HepG2 (cell line): ENCODE data around the gene THOP1. TPM values are rescaled to one million over a fixed set of nuclear protein-coding genes. Genes with fewer than 3 reads are reported as not detected.
A peak's percentile ranks its signal among the peaks of the same experiment; 100 is the strongest.

Source experiments
- AGO1 ChIP-seq: fragments of 200-400 bp; formaldehyde crosslinking; IDR thresholded peaks from 2 replicates; pipeline ENCODE4 v1.6.1; 2017; ENCODE audit warnings: mild to moderate bottlenecking, low read depth, low read length, moderate library complexity; ENCODE audit not compliant: poor library complexity, severe bottlenecking
- AHR ChIP-seq: IDR thresholded peaks from 2 replicates; pipeline ENCODE4 v1.6.1; 2018; ENCODE audit warnings: missing genetic modification reagents, missing compliant biosample characterization
- FOXP1 ChIP-seq, 2 experiments: fragments of 450-650 bp in 1 of 2; IDR thresholded peaks; 2 replicates each; pipeline ENCODE4 v1.6.1; 2017 to 2018; ENCODE audit warnings: antibody characterized with exemption in 1 of 2
- GTF2F1 ChIP-seq: fragments of 150-350 bp; IDR thresholded peaks from 2 replicates; pipeline ENCODE4 v1.6.1; 2014; ENCODE audit warnings: low read length
- GTF3A ChIP-seq: sonication (generic); formaldehyde crosslinking; conservative IDR thresholded peaks from 2 replicates; pipeline ENCODE4 v1.4.0; 2020; ENCODE audit warnings: mild to moderate bottlenecking, missing genetic modification reagents
- HNF4G ChIP-seq, 2 experiments: sonication (generic) in 1 of 2; formaldehyde crosslinking in 1 of 2; IDR thresholded peaks; 2 replicates each; pipeline versions ENCODE4 v1.4.0 to v1.6.1; 2011 to 2020; ENCODE audit warnings: borderline replicate concordance in 2 of 2, low read depth in 2 of 2, mild to moderate bottlenecking in 2 of 2, low read length in 1 of 2, missing genetic modification reagents in 1 of 2, moderate library complexity in 1 of 2
- HNRNPK ChIP-seq: fragments of 200-400 bp; formaldehyde crosslinking; IDR thresholded peaks from 2 replicates; pipeline ENCODE4 v1.6.1; 2018; ENCODE audit warnings: low read length, low read depth, moderate library complexity, mild to moderate bottlenecking; ENCODE audit not compliant: poor library complexity, severe bottlenecking
- HOXD1 ChIP-seq: sonication (generic); formaldehyde crosslinking; IDR thresholded peaks from 2 replicates; pipeline ENCODE4 v1.5.0; 2020; ENCODE audit warnings: missing genetic modification reagents
- KAT2B ChIP-seq: fragments of 150-350 bp; IDR thresholded peaks from 2 replicates; pipeline ENCODE4 v1.6.1; 2014; ENCODE audit warnings: low read depth, low read length, borderline replicate concordance
- KLF11 ChIP-seq: IDR thresholded peaks from 2 replicates; pipeline ENCODE4 v1.6.1; 2016; ENCODE audit warnings: missing compliant biosample characterization
- KLF13 ChIP-seq: sonication (generic); formaldehyde crosslinking; IDR thresholded peaks from 2 replicates; pipeline ENCODE4 v1.4.0; 2020; ENCODE audit warnings: mild to moderate bottlenecking, missing genetic modification reagents
- MED1 ChIP-seq: sonication (generic); formaldehyde crosslinking; IDR thresholded peaks from 2 replicates; pipeline ENCODE4 v1.4.0; 2020; ENCODE audit warnings: missing genetic modification reagents
- NR2F2 ChIP-seq: IDR thresholded peaks from 2 replicates; pipeline ENCODE4 v1.6.1; 2012; ENCODE audit warnings: low read depth, inconsistent platforms, borderline replicate concordance
- SAFB2 ChIP-seq: sonication (generic); formaldehyde crosslinking; IDR thresholded peaks from 2 replicates; pipeline ENCODE4 v1.5.1; 2020; ENCODE audit warnings: missing genetic modification reagents, low read depth, mild to moderate bottlenecking, borderline replicate concordance
- YEATS2 ChIP-seq: sonication (generic); formaldehyde crosslinking; IDR thresholded peaks from 2 replicates; pipeline ENCODE4 v1.4.0; 2020; ENCODE audit warnings: missing genetic modification reagents, borderline replicate concordance
- ZC3H4 ChIP-seq: sonication (generic); formaldehyde crosslinking; IDR thresholded peaks from 2 replicates; pipeline ENCODE4 v1.4.0; 2020; ENCODE audit warnings: missing genetic modification reagents, borderline replicate concordance
- ZNF180 ChIP-seq: sonication (generic); formaldehyde crosslinking; IDR thresholded peaks from 2 replicates; pipeline ENCODE4 v1.4.0; 2020; ENCODE audit warnings: low read depth, missing genetic modification reagents, borderline replicate concordance
- ZNF264 ChIP-seq: sonication (generic); formaldehyde crosslinking; IDR thresholded peaks from 2 replicates; pipeline ENCODE4 v1.4.0; 2020; ENCODE audit warnings: missing genetic modification reagents
- ZNF670 ChIP-seq: sonication (generic); formaldehyde crosslinking; IDR thresholded peaks from 2 replicates; pipeline ENCODE4 v1.8.0; 2022; ENCODE audit warnings: mild to moderate bottlenecking, missing genetic modification reagents, borderline replicate concordance
- ZNF775 ChIP-seq: sonication (generic); formaldehyde crosslinking; IDR thresholded peaks from 2 replicates; pipeline ENCODE4 v1.4.0; 2020; ENCODE audit warnings: missing genetic modification reagents, mild to moderate bottlenecking, moderate library complexity, borderline replicate concordance
- ZNF777 ChIP-seq: sonication (generic); formaldehyde crosslinking; IDR thresholded peaks from 2 replicates; pipeline ENCODE4 v1.4.0; 2020; ENCODE audit warnings: missing genetic modification reagents
- ZNF883 ChIP-seq: sonication (generic); formaldehyde crosslinking; IDR thresholded peaks from 2 replicates; pipeline ENCODE4 v1.5.1; 2020; ENCODE audit warnings: mild to moderate bottlenecking, missing genetic modification reagents; ENCODE audit errors: not compliant biosample characterization
- polyA plus RNA-seq, 8 experiments: library from polyadenylated mRNA; depleted of rRNA in 3 of 8; stranded (reverse) in 7 of 8; unstranded in 1 of 8; fragments of >200 nt; fragmentation: Illumina TruSeq in 4 of 8; extraction: Trizol in 4 of 8; gene quantifications; 2 replicates each; pipeline versions ENCODE4 v1.2.1 to v1.2.3, GENCODE V29; 2011 to 2016; ENCODE audit warnings: low read depth in 4 of 8, missing spikeins in 1 of 8, mixed read lengths in 1 of 8; ENCODE audit not compliant: insufficient read depth in 1 of 8
- total RNA-seq, 5 experiments: library from RNA; depleted of rRNA; stranded (reverse); fragments of >200 nt; fragmentation: Illumina TruSeq; extraction: Trizol; gene quantifications; 2 replicates each; pipeline ENCODE4 v1.2.3, GENCODE V29; 2016; ENCODE audit warnings: low read depth in 1 of 5
- TF ChIP-seq, protein P1 (sequence below): sonication (generic); formaldehyde crosslinking; IDR thresholded peaks from 2 replicates; pipeline ENCODE4 v1.5.0; 2020; ENCODE audit warnings: missing genetic modification reagents
- TF ChIP-seq, protein P2 (sequence below): sonication (generic); formaldehyde crosslinking; IDR thresholded peaks from 2 replicates; pipeline ENCODE4 v1.5.0; 2020; ENCODE audit warnings: mild to moderate bottlenecking, missing genetic modification reagents, moderate library complexity
- TF ChIP-seq, protein P3 (sequence below): sonication (generic); formaldehyde crosslinking; IDR thresholded peaks from 2 replicates; pipeline ENCODE4 v1.5.0; 2020; ENCODE audit warnings: missing genetic modification reagents, mild to moderate bottlenecking, borderline replicate concordance

THOP1 gene
- total and polyA plus RNA-seq, 2 of the 13 experiments (the other 11 are each of a cell fraction or from before 2014, with no cell fraction given), result 74.4 to 116 TPM

DNA sequence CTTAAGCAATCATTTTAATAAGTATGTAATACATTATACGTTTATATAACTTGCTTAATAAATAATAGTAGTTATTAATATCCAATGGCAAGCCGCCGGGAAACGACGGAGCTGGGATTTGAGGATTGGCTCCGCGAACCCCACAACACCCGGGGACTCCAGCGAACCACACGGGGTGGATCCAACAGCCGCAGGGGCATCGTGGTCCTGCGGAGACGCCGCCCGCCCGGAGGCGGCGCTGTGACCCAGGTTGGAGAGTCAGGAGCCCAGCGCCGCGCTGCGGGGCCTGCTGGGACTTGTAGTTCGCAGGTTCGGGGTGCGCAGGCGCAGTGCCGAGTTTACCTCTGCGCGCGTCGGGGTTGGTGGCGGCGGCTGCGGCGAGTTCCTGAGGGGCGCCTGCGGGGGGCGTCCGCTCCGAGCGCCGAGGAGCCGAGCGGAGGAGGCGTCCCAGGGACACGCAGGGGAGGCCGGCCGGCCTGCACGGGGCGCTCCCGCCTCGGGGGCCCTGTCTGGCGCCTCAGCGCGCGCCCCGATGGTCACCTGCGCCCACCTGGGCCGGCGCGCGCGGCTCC is 34.3 kb downstream of the THOP1 start, which contains the start of gene ZNF554 (continued):
- TF ChIP-seq ZNF264 (0 out of 2 replicates have a peak, but pooled peaks have one; percentile 20), ZC3H4 (CRISPR knock-in tag) (no peak), AHR (CRISPR knock-in tag) (peak; percentile 60; the same call in 1 of the 2 replicates), KAT2B (no peak), ZNF883 (CRISPR knock-in tag) (no peak), FOXP1 (IDR thresholded peaks at IDR 0.05) (no peak), FOXP1 (CRISPR knock-in tag; IDR thresholded peaks at IDR 0.05) (no peak), MED1 (CRISPR knock-in tag) (peak; percentile 78), KLF13 (no peak), ZNF670 (peak; percentile 90), GTF3A (CRISPR knock-in tag) (no peak; the same call in 1 of the 2 replicates), HNF4G (IDR thresholded peaks at IDR 0.05; ENCODE audit: borderline replicate concordance, low read depth, low read length) (peak; percentile 30; the same call in 1 of the 2 replicates), HNF4G (CRISPR knock-in tag; IDR thresholded peaks at IDR 0.05; ENCODE audit: borderline replicate concordance, low read depth) (peak; percentile 46; the same call in 1 of the 2 replicates), ZNF775 (CRISPR knock-in tag) (no peak), HOXD1 (CRISPR knock-in tag) (no peak), HNRNPK (peak; percentile 23), YEATS2 (CRISPR knock-in tag) (peak; percentile 86; the same call in 1 of the 2 replicates), GTF2F1 (no peak), SAFB2 (CRISPR knock-in tag) (peak; percentile 65; the same call in 1 of the 2 replicates), KLF11 (CRISPR knock-in tag) (no peak; the same call in 1 of the 2 replicates), NR2F2 (no peak; the same call in 1 of the 2 replicates), ZNF180 (CRISPR knock-in tag) (no peak), ZNF777 (peak; percentile 74), AGO1 (peak; percentile 64)
- TF ChIP-seq, protein P1, sequence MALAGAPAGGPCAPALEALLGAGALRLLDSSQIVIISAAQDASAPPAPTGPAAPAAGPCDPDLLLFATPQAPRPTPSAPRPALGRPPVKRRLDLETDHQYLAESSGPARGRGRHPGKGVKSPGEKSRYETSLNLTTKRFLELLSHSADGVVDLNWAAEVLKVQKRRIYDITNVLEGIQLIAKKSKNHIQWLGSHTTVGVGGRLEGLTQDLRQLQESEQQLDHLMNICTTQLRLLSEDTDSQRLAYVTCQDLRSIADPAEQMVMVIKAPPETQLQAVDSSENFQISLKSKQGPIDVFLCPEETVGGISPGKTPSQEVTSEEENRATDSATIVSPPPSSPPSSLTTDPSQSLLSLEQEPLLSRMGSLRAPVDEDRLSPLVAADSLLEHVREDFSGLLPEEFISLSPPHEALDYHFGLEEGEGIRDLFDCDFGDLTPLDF (CRISPR knock-in tag), result peak; percentile 47; the same call in 1 of the 2 replicates
- TF ChIP-seq, protein P2, sequence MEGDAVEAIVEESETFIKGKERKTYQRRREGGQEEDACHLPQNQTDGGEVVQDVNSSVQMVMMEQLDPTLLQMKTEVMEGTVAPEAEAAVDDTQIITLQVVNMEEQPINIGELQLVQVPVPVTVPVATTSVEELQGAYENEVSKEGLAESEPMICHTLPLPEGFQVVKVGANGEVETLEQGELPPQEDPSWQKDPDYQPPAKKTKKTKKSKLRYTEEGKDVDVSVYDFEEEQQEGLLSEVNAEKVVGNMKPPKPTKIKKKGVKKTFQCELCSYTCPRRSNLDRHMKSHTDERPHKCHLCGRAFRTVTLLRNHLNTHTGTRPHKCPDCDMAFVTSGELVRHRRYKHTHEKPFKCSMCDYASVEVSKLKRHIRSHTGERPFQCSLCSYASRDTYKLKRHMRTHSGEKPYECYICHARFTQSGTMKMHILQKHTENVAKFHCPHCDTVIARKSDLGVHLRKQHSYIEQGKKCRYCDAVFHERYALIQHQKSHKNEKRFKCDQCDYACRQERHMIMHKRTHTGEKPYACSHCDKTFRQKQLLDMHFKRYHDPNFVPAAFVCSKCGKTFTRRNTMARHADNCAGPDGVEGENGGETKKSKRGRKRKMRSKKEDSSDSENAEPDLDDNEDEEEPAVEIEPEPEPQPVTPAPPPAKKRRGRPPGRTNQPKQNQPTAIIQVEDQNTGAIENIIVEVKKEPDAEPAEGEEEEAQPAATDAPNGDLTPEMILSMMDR (CRISPR knock-in tag), result peak; percentile 97
- TF ChIP-seq, protein P3, sequence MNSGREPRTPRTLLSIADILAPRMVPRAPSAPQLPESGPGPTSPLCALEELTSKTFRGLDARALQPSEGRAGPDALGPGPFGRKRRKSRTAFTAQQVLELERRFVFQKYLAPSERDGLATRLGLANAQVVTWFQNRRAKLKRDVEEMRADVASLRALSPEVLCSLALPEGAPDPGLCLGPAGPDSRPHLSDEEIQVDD, result no peak
